Inferior parietal cortex (tissue), 1 donor: ENCODE measurements around the gene MPLKIP.
"Not testable (repeated sequence)": the region's sequence is repeated elsewhere in the genome, so short reads cannot be mapped to it uniquely, and the experiment has no call there.

ENCODE experiments used
- DNase-seq: peaks from one replicate; pipeline ENCODE4 v3.0.0-alpha.2; 2016; ENCODE audit errors: extremely low spot score

MPLKIP gene

GRCh38 chr7:40134428-40135316, at the start of gene MPLKIP, which contains the start of gene SUGCT:
MPLKIP (minus strand) TSS chr7:40134622; CDS start chr7:40134567, 55 bp downstream.
SUGCT (plus strand) TSS chr7:40135005.
- peak; percentile 91 for DNase-seq

DNA sequence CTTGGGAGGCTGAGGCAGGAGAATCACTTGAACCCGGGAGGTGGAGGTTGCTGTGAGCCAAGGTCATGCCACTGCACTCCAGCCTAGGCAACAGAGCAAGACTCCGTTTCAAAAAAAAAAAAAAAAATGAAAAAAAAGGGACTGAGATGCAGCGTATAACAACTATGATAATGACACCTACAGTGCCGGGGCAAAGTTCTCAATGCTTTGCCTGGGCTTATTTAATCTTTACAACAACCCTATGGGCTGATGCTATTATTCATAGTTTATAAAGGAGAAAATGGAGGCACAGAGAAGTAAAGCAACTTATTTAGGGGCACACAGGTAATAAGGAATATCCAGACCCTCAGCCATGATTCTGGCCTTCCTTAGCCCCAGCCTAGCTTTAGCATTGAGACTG, 48.0 kb upstream of the MPLKIP start:
- DNase-seq: no peak

DNA sequence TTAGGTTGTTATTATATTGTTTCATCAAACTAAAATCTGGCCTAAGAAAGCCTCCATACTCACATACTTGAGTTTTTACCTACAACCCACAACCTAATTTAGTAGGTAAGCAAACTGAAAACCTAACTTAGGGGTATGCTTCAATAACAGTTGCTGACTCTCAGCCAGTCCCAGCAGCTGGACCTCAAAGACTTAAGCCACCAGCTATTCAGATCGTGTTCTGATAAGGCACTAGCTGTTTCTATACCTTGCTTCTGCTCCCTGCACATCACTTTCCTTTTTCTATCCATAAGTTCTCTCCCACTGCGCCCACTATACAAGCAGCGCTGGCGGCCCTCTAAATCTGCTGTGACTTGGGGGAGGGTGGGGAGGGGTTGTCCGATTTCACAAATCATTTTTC, 42.6 kb upstream of the MPLKIP start:
- no peak for DNase-seq

DNA sequence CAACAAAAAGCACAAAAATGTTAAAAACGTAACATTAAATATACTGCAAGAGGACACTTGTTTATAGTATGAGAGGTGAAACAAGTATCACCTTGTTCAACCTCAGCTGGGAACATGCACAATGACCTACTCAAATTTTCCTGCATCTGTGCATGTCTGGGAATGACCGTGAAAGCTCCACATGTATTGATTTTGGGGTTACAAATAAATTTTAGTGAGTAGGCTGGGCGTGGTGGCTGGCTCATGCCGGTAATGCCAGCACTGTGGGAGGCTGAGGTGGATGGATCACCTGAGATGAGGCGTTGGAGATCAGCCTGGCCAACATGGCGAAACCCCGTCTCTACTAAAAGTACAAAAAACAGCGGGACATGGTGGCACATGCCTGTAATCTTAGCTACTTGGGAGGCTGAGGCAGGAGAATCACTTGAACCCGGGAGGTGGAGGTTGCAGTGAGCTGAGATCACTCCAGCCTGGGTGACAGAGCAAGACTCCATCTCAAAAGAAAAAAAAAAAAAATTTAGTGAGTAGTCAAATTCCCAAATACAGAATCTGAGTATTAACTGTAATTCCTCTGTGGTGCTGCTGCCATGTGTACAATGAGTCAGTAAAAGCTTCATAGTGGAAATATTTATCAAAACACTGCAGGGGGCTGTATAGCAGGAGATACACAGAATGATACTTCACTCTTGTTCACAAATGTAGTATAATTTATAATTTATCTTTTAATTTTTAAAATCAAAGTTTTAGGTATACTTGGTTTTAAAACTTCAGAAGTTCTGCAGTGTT, 41.5 kb upstream of the MPLKIP start:
- DNase-seq: no peak

- DNase-seq: not testable (repeated sequence)
Observed at GRCh38 chr7:40175256-40175655, 40.8 kb upstream of the MPLKIP start.

DNA sequence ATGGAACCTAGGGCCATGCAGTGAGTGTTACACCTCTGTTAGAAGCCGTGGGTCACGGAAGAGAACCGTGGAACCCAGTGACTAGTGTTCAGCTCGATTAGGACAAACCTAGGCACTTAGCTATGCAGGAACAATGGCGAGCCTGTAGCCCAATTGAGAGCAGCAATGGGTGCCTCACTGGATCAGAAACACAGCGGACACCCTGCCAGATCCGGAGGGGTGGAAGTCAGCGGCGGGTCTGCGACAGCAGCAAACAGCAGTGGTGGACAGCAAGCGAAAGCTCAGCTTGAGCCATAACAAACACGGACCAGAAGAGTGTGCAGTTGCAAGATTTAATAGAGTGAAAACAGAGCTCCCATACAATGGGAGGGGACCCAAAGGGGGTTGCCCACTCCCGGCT, 38.7 kb upstream of the MPLKIP start:
- DNase-seq: not testable (repeated sequence)

- not testable (repeated sequence) for DNase-seq
Observed at GRCh38 chr7:40168266-40168665, 33.8 kb upstream of the MPLKIP start.

- DNase-seq: no peak
Observed at GRCh38 chr7:40167291-40167690, 32.9 kb upstream of the MPLKIP start.

GRCh38 chr7:40165216-40165615, 30.8 kb upstream of the MPLKIP start:
- DNase-seq: no peak

GRCh38 chr7:40162516-40162915, 28.1 kb upstream of the MPLKIP start:
- no peak for DNase-seq

DNA sequence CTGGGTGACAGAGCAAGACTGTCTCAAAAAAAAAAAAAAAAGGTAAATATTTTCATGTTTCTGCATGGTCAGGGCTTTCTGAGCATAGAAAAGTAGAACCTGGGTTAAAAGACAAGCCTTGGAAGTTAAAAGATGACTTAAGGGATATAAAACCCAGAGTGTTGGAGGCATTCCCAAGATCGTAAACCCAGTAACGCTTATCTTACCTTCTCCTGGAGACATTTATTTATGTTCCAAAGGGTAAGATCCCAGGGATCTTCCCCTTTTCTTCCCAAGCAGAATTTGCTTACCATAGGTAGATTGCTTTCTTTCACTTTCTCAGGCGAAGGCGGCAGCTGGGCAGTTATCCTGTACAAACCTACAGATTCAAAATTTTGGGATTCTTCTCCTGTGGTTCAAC, 22.6 kb upstream of the MPLKIP start:
- no peak for DNase-seq

GRCh38 chr7:40151504-40151903, 17.1 kb upstream of the MPLKIP start:
- no peak for DNase-seq

DNA sequence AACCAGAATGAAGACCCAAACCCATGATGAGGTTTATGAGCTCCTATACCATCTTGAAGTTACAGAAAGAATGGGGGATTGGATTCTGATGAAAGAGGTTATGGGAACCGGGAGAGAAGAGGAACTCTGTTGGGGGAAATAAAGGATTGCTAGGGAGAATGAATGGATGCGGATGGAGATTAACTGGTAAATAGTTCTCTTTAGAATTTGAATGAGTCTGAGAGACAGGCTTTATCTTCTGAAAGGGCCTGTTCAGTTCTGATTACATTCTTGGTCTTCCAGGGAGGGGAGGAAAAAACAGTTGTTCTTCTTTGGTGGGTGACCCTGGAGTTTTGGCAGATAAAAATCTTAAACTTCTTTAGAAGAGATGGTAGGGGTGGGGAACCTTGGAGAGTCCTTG, 14.2 kb upstream of the MPLKIP start:
- no peak for DNase-seq

DNA sequence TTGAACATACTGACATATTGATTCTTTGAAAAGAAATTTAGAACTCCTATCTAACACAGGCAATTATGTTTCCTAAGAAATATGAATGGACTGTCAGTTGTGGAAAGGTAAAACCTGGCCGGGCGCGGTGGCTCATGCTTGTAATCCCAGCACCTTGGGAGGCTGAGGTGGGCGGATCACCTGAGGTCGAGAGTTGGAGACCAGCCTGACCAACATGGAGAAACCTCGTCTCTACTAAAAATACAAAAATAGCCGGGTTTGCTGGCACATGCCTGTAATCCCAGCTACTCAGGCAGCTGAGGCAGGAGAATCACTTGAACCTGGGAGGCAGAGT, 13.8 kb upstream of the MPLKIP start:
- DNase-seq: not testable (repeated sequence)

- no peak for DNase-seq
Observed at GRCh38 chr7:40147371-40148246, 13.2 kb upstream of the MPLKIP start.

GRCh38 chr7:40145596-40146130, 11.2 kb upstream of the MPLKIP start:
- not testable (repeated sequence) for DNase-seq

DNA sequence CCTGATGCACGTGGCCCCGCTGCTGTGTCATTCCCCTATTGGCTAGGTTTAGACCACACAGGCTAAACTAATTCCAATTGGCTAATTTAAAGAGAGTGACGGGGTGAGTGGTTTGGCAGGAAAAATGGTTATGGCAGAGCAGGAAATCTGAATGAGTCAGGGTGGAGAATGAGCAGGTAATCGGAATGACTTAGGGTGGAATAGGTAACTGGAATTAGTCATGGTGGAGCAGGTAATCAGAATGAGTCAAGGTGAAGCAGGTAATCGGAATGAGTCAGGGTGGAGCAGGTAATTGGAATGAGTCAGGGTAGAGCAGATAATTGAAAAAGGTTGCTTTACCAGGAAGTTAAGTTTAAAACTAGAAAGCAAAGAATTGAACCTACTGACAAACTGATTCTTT, 7.5 kb upstream of the MPLKIP start:
- not testable (repeated sequence) for DNase-seq

GRCh38 chr7:40139891-40140290, 5.5 kb upstream of the MPLKIP start:
- not testable (repeated sequence) for DNase-seq

- no peak for DNase-seq
Observed at GRCh38 chr7:40138973-40139372, 4.6 kb upstream of the MPLKIP start.

GRCh38 chr7:40137563-40137962, 3.1 kb upstream of the MPLKIP start:
- DNase-seq: no peak

DNA sequence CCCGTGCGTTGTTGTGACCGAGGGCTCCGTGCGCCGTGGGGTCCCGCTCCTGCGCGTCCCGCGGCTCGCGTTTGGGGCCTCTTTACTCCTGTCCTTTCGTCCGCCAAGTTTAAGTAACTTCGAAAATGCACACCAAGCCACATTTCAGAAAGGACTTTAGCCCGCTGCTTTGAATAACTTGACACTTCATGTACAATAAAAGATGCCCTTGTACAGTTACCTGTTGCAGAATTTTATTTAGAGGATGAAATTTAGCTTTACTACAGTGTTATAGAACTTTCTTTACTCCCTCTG, 842 bp upstream of the MPLKIP start:
- DNase-seq: peak; percentile 20
